Ovary (tissue), 3 donors: ENCODE data around the gene MAN2A2.

Experiments used
- EP300 ChIP-seq: sonication (generic); formaldehyde crosslinking; IDR thresholded peaks from one replicate; pipeline ENCODE4 v1.6.1; 2017; ENCODE audit warnings: antibody characterized with exemption
- POLR2A ChIP-seq: fragments of 450-650 bp; IDR thresholded peaks from one replicate; pipeline ENCODE4 v1.6.1; 2017; ENCODE audit warnings: antibody characterized with exemption, mild to moderate bottlenecking, moderate library complexity
- TF ChIP-seq, protein P1 (sequence below), 3 donors: fragments of 450-650 bp in 2 of 3; fragments of 200-600 bp in 1 of 3; IDR thresholded peaks; one replicate each; pipeline versions ENCODE4 v1.5.1 to v1.8.0; 2016 to 2022; ENCODE audit warnings: antibody characterized with exemption in 3 of 3, mild to moderate bottlenecking in 1 of 3
- donor health status: DM: no; HTN: no; CAD: no.

DNA sequence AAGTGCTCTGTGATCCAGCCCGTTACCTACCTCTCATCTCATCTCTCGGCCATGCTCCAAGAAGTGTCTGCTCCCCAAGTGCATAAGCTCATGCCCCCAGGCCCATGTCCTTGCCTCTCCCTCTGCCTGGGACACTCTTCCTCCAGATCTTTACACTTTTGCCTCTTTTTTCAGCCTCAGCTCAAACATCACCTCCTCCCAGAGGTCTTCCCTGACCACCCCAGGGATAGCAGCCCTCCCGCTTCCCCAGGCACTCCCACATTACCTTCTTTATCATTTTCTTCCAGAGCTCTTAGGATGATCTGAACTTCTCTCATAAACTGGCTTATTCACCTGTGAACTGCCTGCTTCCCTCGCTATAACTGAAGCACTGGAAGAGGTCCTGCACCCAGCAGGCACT is 37.4 kb upstream of the MAN2A2 start:
- TF ChIP-seq, protein P1, sequence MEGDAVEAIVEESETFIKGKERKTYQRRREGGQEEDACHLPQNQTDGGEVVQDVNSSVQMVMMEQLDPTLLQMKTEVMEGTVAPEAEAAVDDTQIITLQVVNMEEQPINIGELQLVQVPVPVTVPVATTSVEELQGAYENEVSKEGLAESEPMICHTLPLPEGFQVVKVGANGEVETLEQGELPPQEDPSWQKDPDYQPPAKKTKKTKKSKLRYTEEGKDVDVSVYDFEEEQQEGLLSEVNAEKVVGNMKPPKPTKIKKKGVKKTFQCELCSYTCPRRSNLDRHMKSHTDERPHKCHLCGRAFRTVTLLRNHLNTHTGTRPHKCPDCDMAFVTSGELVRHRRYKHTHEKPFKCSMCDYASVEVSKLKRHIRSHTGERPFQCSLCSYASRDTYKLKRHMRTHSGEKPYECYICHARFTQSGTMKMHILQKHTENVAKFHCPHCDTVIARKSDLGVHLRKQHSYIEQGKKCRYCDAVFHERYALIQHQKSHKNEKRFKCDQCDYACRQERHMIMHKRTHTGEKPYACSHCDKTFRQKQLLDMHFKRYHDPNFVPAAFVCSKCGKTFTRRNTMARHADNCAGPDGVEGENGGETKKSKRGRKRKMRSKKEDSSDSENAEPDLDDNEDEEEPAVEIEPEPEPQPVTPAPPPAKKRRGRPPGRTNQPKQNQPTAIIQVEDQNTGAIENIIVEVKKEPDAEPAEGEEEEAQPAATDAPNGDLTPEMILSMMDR (IDR thresholded peaks at IDR 0.05) = no peak
- TF ChIP-seq POLR2A (no peak), EP300 (no peak)
